Measurements from ENCODE around the gene IRGC. TPM values are rescaled to one million over a fixed set of nuclear protein-coding genes. Genes with fewer than 3 reads are reported as not detected.

IRGC gene
- total and polyA plus RNA-seq, 2 of the 13 experiments (the other 11 are each of a cell fraction or from before 2014, with no cell fraction given) = not detected

- TF ChIP-seq ATF7 (IDR thresholded peaks at IDR 0.05) (no peak), ATF7 (CRISPR knock-in tag; IDR thresholded peaks at IDR 0.05) (no peak)
Observed at GRCh38 chr19:43767818-43768217, 51.9 kb downstream of the IRGC start (continued).

- no peak overlapping the region for H3K4me2 ChIP-seq (ENCODE audit: low read depth, low read length)
- TF ChIP-seq ATF2 (CRISPR knock-in tag; IDR thresholded peaks at IDR 0.05) (no peak), ZNF431 (CRISPR knock-in tag; IDR thresholded peaks at IDR 0.05; ENCODE audit: borderline replicate concordance, low read depth) (no peak), ZFP36L2 (CRISPR knock-in tag; IDR thresholded peaks at IDR 0.05) (no peak), ZNF335 (CRISPR knock-in tag; IDR thresholded peaks at IDR 0.05) (no peak), ZNF788 (CRISPR knock-in tag; IDR thresholded peaks at IDR 0.05; ENCODE audit: borderline replicate concordance) (no peak), KLF15 (CRISPR knock-in tag; IDR thresholded peaks at IDR 0.05; ENCODE audit: borderline replicate concordance) (no peak), ZNF878 (CRISPR knock-in tag; IDR thresholded peaks at IDR 0.05) (no peak), ZNF30 (CRISPR knock-in tag; IDR thresholded peaks at IDR 0.05) (no peak), CBX2 (IDR thresholded peaks at IDR 0.05; ENCODE audit: low read depth, low read length) (no peak), CBX2 (CRISPR knock-in tag; IDR thresholded peaks at IDR 0.05; ENCODE audit: low read depth) (no peak), FOSL2 (CRISPR knock-in tag; IDR thresholded peaks at IDR 0.05) (no peak)
- ChIA-PET CTCF (ENCODE audit: low intra/inter-chr PET ratio, low total read pairs) (no interaction called here), POLR2A (interaction anchor here (1.6 kb wide), 1 partner anchor 14 kb away, joined by 4 read pairs; the partner anchor contains the start of gene SMG9)
- no peaks in the 10 kb centered on the region for H3K9me3 ChIP-seq (ENCODE audit: low read length)
- FAIRE-seq (no peak), DNase-seq (ENCODE audit: low spot score) (no peak), ATAC-seq (no peak)
- peaks cover 17% of the 10 kb centered on the region; the same call in 1 of the 2 replicates for H3K4me1 ChIP-seq (ENCODE audit: insufficient read depth, low read length)
- no TSS peak for BruUV-seq (replicated peaks)
- in situ Hi-C loops (cut with HindIII; ENCODE audit: extremely low pct_ligation_motif_present, low pct_unique_long_range_greater_than_20kb) = no loop called here
- H3K79me2 ChIP-seq (ENCODE audit: insufficient read depth, low read length) = no peaks in the 10 kb centered on the region
- H3K27ac ChIP-seq (ENCODE audit: extremely low read length, insufficient read depth, low read length) = no peak overlapping the region
- intact Hi-C loops (cut with micrococcal nuclease; ENCODE audit: unreplicated experiment) = loop anchor here (10.0 kb wide), 1 partner anchor 104 kb away; no protein-coding TSS in a partner anchor
- no peak overlapping the region for H2AFZ ChIP-seq (ENCODE audit: low read length)
- peaks cover 0 to 7% of the 10 kb centered on the region in 2 experiments; a peak in 2 of 5 replicates for H3K27me3 ChIP-seq (ENCODE audit: control insufficient read depth in 1 of 2, insufficient read depth in 2 of 2, low read length in 2 of 2)
- no peaks in the 10 kb centered on the region for H4K20me1 ChIP-seq (ENCODE audit: insufficient read depth, low read length)
- H3K36me3 ChIP-seq (replicated peaks in 1 of 2; ENCODE audit: control insufficient read depth in 1 of 2, insufficient read depth in 2 of 2, low read length in 2 of 2) = no peaks in the 10 kb centered on the region
- 43% methylated on average over 15 of the region's 15 CpGs for WGBS (ENCODE audit: low lambda C conversion rate)
- no peak overlapping the region for H3K4me3 ChIP-seq (replicated peaks in 1 of 3; ENCODE audit: insufficient read depth in 1 of 3, low read depth in 2 of 3, low read length in 3 of 3)
- no peak overlapping the region for H3K9ac ChIP-seq (ENCODE audit: insufficient read depth, low read depth, low read length)
Observed at GRCh38 chr19:43768273-43769050, 52.6 kb downstream of the IRGC start.

Measured in HepG2 (cell line).